IMR-90 (cell line): ENCODE results near the gene URB1.
"Not testable (repeated sequence)": the region's sequence is repeated elsewhere in the genome, so short reads cannot be mapped to it uniquely, and the experiment has no call there.

Experiments
- CHD1 ChIP-seq: IDR thresholded peaks from 2 replicates; pipeline ENCODE4 v1.6.1; 2012; ENCODE audit warnings: low read depth, low read length, improper control_type of control experiment
- CTCF ChIP-seq: conservative IDR thresholded peaks from 2 replicates; pipeline ENCODE4 v1.5.1; 2012; ENCODE audit warnings: mild to moderate bottlenecking, low read depth, low read length, improper control_type of control experiment

- not testable (repeated sequence) for TF ChIP-seq CTCF, CHD1
These were observed 23.9 kb downstream of the URB1 start for GRCh38 chr21:32368961-32369360.
